ENCODE data around the gene SLC38A9. TPM values are rescaled to one million over a fixed set of nuclear protein-coding genes. Genes with fewer than 3 reads are reported as not detected.

Gene SLC38A9
- total and polyA plus RNA-seq, 10 donors, result 7.9 to 45.0 (median 27.5) TPM

DNA sequence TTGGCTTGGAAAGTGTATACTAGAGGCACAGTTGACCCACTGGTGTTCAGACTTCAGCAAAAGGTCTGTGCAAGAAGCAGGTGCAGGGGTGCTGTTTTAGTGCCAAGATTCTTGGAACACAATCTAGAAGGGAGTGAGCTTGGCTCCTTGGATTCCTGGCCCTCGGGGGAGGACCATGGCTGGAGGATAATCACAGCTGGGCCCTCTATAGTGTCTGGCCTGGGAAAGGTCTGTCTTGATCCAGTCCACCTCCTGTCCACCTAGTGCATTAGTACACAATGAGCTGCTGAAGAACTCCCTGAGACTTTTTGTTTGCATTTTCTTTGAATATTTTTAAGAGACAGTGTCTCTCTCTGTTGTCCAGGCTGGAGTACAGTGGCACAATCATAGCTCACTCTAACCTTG is 126.9 kb downstream of the SLC38A9 start:
- no peak for DNase-seq
- TF ChIP-seq POLR2A (IDR thresholded peaks at IDR 0.05), result no peak
- TF ChIP-seq, protein P1, sequence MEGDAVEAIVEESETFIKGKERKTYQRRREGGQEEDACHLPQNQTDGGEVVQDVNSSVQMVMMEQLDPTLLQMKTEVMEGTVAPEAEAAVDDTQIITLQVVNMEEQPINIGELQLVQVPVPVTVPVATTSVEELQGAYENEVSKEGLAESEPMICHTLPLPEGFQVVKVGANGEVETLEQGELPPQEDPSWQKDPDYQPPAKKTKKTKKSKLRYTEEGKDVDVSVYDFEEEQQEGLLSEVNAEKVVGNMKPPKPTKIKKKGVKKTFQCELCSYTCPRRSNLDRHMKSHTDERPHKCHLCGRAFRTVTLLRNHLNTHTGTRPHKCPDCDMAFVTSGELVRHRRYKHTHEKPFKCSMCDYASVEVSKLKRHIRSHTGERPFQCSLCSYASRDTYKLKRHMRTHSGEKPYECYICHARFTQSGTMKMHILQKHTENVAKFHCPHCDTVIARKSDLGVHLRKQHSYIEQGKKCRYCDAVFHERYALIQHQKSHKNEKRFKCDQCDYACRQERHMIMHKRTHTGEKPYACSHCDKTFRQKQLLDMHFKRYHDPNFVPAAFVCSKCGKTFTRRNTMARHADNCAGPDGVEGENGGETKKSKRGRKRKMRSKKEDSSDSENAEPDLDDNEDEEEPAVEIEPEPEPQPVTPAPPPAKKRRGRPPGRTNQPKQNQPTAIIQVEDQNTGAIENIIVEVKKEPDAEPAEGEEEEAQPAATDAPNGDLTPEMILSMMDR (IDR thresholded peaks at IDR 0.05 in 8 of 11, conservative IDR thresholded peaks at IDR 0.05 in 3 of 11), result no peak
- no peak for TF ChIP-seq POLR2AphosphoS5 (IDR thresholded peaks at IDR 0.05)
- 57 to 81% (median 71%) methylated on average over 1 of the region's 1 CpG for WGBS, 5 donors

DNA sequence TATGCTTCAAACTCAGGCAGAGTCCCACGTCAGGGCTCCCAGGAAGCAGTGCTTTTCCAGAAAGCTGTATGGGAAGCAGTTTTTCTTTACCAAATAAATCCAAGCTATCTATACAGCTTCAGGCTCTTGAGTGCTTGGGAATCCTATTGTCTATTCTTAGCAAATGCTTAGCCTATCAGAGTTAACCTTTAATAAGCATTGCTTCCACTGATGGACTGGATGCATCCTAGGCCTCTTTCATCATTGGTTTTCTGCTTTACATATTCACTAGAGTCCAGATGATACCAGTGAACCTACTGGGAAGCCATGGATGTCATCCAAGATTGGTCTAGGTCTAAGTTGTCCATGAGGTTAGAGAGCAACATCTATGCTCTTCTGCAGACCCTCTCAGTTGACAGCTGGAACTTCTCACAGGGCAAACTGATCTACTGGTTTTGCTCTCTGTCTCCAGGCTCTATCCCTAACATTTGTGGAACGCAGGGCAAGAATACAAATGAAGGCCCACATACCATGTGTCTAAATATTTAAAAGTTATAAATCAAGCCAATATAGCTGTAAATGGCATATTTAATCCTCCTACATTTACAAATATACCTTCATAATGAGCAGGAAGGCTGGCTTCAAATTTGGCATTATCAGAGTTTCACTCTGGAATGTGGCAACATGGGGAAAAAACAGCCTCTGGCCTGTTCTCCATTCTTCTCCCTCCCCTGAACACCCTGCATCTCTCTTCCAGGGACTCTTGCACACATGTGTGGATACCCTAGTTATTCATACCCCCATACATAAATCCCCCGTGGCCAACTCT is 127.5 kb downstream of the SLC38A9 start:
- H3K36me3 ChIP-seq, result no peaks in the 10 kb centered on the region
- H3K4me1 ChIP-seq, result peaks cover 0 to 15% (median 4%) of the 10 kb centered on the region in 6 donors
- no peak for DNase-seq
- H3K4me3 ChIP-seq, result no peak overlapping the region
- no peaks in the 10 kb centered on the region for H3K27me3 ChIP-seq (replicated peaks in 1 of 7)
- TF ChIP-seq POLR2AphosphoS5 (IDR thresholded peaks at IDR 0.05), result no peak
- no peak for TF ChIP-seq POLR2A (IDR thresholded peaks at IDR 0.05)
- TF ChIP-seq, protein P1 (IDR thresholded peaks at IDR 0.05 in 8 of 11, conservative IDR thresholded peaks at IDR 0.05 in 3 of 11), result no peak
- H3K9me3 ChIP-seq, result no peaks in the 10 kb centered on the region
- 59 to 73% (median 69%) methylated on average over 3 of the region's 3 CpGs for WGBS, 5 donors
- intact Hi-C loops (cut with DNase I; ENCODE audit: low total_unique reads), result no loop called here
- H3K27ac ChIP-seq, result peak overlapping the region in 1 of 8 donors; percentile 8

More for the DNA sequence above, 126.9 kb downstream of the SLC38A9 start:
- intact Hi-C loops (cut with DNase I; ENCODE audit: low total_unique reads), result no loop called here
- no peaks in the 10 kb centered on the region for H3K36me3 ChIP-seq
- no peak overlapping the region for H3K4me3 ChIP-seq
- no peaks in the 10 kb centered on the region for H3K9me3 ChIP-seq
- H3K27me3 ChIP-seq (replicated peaks in 1 of 7), result no peaks in the 10 kb centered on the region
- H3K4me1 ChIP-seq, result peaks cover 0 to 15% (median 4%) of the 10 kb centered on the region in 6 donors
- H3K27ac ChIP-seq, result peak overlapping the region in 1 of 8 donors; percentile 8

DNA sequence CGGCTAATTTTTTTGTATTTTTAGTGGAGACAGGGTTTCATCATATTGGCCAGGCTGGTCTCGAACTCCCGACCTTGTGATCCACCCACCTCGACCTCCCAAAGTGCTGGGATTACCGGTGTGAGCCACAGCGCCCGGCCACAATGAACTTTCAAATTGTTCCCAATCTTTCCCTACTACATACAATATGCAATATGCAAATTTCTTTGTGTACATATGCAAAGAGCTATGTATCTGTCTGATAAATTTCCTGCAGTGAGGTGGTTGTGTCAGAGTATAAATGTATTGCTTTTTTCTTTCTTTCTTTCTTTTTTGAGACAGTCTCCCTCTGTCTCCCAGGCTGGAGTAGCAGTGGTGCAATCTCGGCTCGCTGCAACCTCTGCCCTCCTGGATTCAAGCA is 128.5 kb downstream of the SLC38A9 start:
- no peaks in the 10 kb centered on the region for H3K9me3 ChIP-seq
- no peak overlapping the region for H3K27ac ChIP-seq
- intact Hi-C loops (cut with DNase I; ENCODE audit: low total_unique reads), result no loop called here
- 87 to 99% (median 93%) methylated on average over 9 of the region's 9 CpGs for WGBS, 5 donors
- peaks cover 0 to 15% (median 4%) of the 10 kb centered on the region in 6 donors for H3K4me1 ChIP-seq
- no peaks in the 10 kb centered on the region for H3K27me3 ChIP-seq (replicated peaks in 1 of 7)
- H3K4me3 ChIP-seq, result no peak overlapping the region
- TF ChIP-seq POLR2AphosphoS5 (IDR thresholded peaks at IDR 0.05), result no peak
- no peak for TF ChIP-seq POLR2A (IDR thresholded peaks at IDR 0.05)
- TF ChIP-seq, protein P1 (IDR thresholded peaks at IDR 0.05 in 8 of 11, conservative IDR thresholded peaks at IDR 0.05 in 3 of 11), result no peak
- H3K36me3 ChIP-seq, result no peaks in the 10 kb centered on the region
- no peak for DNase-seq

DNA sequence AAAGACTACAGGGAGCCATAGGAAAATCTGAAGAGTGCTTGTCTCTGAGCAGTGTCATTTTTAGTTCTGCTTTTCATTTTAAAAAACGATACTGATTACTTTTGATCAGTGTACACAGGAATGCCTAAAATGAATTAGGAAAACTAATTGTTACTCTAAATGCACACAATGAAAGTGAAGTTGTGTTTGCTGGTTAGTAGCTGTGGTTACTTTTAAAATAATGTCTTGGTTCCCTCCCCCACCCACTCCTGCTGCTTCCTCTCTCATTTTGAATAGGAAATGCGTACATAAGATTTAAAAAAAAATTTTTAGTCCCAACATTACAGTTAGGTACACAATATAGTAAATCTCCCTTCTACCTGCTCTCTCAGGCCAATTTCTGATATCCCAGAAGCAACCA is 129.9 kb downstream of the SLC38A9 start:
- Histone ChIP-seq H3K9me3 (no peaks in the 10 kb centered on the region), H3K4me1 (peaks cover 0 to 19% (median 4%) of the 10 kb centered on the region in 6 donors), H3K36me3 (no peaks in the 10 kb centered on the region), H3K27ac (peak overlapping the region in 1 of 8 donors; percentile 18), H3K4me3 (no peak overlapping the region), H3K27me3 (replicated peaks in 1 of 7) (no peaks in the 10 kb centered on the region)
- 3 to 6% (median 6%) methylated on average over 2 of the region's 2 CpGs for WGBS, 5 donors
- TF ChIP-seq POLR2A (IDR thresholded peaks at IDR 0.05) (no peak), POLR2AphosphoS5 (IDR thresholded peaks at IDR 0.05) (no peak)
- TF ChIP-seq, protein P1 (IDR thresholded peaks at IDR 0.05 in 8 of 11, conservative IDR thresholded peaks at IDR 0.05 in 3 of 11), result no peak
- DNase-seq, result no peak
- intact Hi-C loops (cut with DNase I; ENCODE audit: low total_unique reads), result no loop called here

Measured in spleen (tissue), 11 donors.